Fibroblast of skin of left quadriceps (primary cell): Measurements from ENCODE around the gene KDM4C.
"Not testable (repeated sequence)": the region's sequence is repeated elsewhere in the genome, so short reads cannot be mapped to it uniquely, and the experiment has no call there.

Source experiments
- DNase-seq, 2 experiments: peaks; one replicate each; pipeline ENCODE4 v3.0.0-alpha.2; 2013; ENCODE audit warnings: low read depth in 2 of 2

KDM4C gene

DNA sequence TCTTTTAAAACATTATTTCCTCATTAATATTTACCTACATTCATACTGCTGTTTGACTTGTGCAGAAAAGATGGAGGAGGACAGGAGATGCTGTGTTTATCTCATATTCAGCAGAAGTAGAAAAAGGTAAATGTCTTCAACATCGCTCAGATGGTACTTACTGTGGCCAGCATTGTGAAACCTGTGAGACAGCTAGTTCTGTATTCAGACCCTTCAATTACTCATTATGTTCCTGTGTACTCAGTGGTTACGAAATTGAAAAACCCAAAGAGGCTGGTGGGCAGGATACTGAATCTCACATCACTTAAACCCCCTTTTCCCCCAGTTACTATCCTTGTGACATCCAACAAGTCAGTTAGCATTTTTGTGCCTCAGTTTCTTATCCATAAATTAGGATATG, 216.0 kb downstream of the KDM4C start:
- no peak for DNase-seq

DNA sequence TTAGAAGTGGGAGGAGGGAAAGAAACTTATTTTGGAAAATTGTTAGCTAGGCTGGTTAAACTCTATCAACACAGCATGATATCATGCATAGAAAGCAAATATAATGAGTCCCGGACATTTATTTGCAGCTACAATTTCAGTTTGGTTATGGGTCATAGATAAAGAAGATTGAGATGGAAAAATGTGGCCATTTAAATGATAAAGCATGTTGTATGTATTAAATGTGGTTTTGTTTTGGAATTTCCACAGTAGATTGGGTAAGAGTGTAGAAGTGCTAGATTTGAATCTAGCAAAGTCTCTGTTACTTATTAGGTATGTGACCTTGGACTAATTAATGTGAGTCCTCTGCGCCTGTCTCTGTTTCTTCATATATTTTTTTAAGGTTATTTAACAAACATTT, 217.4 kb downstream of the KDM4C start:
- no peak for DNase-seq

DNA sequence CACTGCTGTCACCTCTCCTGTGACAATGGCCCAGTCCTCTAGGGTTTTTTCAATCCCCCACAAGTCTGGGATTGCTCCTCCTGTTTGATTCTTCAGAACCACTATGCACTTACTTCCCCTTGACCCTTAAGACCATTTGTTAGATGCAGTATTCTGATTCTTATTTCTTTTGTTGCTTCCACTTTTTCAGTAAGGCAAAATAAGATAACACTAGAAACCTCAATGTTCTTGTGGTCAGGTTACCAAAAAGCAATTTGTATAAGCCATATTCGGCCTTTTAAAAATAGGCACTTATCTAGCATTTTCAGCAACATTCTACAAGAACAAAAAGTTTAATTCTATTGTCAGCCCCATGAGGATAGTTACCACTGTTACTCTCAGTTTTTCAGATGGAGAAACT, 220.0 kb downstream of the KDM4C start:
- no peak for DNase-seq

DNA sequence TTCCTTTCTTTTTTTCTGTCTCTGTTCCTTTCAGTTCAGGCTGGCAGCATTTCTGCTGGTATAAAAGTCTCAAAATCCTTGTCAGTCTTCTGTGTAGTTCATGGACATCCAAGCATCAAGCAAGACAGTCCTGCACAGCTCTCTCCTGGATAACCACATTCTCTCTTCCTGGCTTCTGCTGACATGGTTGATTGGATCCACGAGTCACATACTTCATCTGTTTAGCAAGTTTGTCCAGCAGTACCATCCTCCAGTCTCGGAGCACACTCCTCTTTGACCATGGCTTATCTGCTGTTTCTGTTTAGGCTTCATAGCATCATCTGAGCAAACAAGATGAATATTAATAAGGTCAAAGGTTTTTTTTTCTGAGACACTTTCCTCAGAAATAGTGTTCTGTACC, 220.8 kb downstream of the KDM4C start:
- no peak for DNase-seq

DNA sequence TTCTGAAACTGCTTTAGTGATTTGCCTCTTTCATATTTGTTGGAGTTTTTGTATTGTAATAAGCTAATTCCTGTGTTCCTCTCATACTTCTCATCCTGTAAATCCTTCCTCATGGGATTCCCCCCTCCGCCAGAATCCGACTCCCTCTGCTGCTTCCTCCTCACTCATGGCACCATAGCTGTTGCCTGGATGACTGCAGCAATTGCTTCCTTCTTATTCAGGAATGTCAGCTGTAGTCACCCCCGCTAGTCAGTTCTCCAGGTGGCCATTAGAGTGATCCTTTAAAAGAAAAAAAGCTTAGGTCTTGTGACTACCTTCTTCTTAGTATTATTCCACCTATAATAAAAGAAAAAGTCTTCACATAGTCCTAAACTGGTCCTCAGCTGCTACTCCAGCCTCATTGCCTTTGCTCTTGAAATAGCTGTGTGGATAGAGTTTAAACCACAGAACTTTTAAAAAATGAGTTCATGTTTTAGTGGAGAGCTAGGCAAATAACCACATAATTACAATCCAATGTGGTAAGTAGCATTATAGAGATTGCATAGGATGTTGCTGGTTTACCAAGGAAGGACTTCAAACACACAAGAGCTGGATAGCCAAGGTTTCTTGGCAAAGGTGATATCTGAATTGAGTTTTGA, 227.3 kb downstream of the KDM4C start:
- DNase-seq: no peak

DNA sequence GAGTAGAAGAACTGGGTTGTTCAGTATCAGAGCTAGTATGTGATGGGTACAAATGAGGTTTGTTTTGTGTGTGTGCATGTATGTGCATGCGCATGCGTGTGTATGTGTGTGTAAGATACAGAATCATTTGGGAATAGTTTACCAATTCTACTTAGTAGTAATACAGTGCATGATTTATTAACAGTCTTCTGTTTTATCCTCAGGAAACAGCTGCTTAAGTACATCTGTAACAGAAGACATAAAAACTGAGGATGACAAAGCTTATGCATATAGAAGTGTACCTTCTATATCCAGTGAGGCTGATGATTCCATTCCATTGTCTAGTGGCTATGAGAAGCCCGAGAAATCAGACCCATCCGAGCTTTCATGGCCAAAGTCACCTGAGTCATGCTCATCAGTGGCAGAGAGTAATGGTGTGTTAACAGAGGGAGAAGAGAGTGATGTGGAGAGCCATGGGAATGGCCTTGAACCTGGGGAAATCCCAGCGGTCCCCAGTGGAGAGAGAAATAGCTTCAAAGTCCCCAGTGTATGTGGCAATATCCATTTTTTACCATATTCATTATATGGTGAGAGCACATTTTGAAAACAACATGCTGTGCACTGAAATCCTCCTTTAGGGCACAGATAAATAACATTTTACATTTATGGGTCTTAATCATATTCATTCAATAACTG, 228.5 kb downstream of the KDM4C start:
- DNase-seq: no peak

DNA sequence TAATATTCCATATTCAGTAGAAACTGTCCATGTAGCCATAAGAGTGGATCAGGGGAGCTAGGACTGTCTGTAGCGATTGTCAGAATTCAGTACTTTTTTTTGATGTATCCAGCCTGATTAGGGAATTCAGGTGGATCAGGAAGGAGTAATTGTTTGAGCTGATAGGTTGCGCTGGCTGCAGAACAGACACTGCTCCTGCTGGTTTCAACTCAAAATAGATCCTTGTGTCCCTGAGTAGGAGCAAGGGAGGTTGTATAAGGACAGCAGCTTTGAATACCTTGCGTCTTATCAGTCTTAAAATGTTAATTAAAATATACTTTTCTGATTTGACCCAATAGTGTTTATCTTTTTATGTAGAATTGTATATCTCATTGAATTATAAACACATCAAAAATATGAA, 229.6 kb downstream of the KDM4C start:
- DNase-seq: no peak

DNA sequence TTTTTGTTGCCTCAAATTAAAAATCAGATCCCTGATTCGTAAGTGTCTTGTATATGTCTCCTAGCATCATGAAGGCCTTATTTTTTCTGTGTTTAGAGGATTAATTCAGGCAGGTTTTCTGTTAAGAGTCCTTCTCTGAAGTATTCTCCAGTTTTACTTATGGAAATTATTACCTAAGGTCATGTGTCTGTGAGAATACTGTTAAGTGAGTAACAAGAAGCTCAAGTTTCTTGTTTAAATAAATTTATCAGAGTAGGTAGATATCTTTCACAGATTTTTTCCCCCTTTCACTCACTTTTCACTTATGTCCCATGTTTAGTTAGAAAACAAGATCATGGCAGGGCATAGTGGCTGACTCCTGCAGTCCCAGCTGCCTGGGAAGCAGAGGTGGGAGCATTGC, 233.6 kb downstream of the KDM4C start:
- DNase-seq: no peak

DNA sequence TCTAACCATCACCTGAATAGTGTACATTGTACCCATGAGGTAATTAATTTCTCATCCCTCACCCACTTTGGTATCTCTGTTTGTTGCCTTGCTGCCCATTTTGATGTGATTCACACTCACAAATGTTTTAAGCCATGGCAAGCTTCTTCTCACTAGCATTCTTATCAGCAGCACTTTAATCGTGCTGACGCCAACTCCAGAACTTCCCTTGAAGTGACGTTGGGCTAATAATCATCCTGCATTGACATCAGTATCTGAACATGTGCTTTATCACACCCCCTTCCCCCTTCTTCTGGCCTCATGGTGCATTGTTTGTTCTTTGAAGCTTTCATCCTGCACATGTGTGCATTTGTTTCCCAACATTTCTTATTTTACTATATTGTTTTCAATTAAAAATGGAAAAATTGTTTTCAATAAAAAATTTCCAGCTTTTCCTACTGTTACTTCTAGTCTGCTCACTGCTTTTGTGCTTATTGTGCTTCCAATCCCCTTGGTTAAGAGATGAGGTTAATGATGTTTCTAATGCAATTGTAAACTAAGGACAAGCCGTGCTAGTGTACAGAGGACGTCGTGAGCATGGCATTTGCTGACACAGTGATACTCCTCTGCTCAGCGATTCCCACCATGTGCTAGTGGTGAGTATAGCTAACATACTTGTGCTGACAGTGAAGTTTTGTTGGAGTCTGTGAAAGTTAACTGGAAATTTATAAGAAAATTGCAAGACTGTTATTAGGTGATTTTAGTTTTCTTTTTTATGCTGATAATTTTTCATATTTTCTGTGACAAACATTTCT, 238.5 kb downstream of the KDM4C start:
- no peak for DNase-seq

DNA sequence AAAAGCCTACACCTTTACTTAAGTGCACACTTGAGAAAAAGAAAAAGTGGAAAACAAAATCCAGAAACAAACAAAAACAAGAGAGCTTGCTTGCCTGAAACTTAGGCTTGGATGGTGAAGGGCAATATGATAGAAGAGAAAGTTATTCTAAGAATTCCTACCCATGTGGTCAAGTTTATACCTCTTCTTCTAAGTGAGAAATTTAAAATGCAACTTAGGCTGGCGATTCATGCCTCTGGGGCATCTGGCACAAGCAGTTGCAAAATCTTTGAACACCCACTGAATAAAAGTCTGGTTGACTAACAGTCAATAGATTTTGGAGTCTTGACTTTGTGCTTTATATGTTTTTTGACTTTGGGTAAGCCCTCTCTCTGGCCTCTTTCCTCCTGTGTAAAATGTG, 239.6 kb downstream of the KDM4C start:
- no peak for DNase-seq

DNA sequence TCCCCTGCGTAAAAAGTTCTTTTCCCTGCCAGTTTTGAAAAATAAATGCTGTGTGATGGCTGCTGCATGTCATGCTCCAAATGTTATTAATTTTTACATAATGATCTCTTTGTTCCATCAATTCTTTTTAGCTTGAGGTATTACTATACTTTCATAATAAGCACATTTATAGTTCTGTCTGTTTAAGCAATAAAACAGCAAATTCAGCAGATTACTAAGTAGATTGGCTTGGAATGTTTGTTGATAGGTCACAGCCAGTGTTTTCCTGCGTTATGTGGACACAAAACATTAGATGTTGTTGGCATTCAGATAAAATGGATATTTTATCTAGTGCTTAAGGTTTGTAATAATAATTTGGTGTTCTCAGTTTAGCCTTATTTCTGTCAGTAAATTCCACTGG, 242.0 kb downstream of the KDM4C start:
- DNase-seq: no peak

DNA sequence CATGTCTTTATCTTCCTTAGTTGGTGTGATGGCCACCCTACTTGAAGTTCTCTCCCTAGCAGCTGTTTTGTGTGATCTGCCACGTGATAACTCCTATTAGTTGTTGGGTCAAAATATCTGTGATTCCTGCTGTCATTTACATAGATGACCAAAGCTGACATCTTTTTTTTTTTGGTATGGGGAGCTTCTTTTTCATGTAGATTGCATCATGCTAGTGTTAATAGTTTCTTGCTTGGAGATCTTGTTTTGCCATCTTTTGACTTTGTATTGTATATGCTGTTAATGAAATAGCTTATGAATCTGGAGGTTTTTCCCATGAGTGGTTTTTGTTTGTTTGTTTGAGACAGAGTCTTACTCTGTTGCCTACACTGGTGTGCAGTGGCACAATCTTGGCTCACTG, 243.8 kb downstream of the KDM4C start:
- no peak for DNase-seq

DNA sequence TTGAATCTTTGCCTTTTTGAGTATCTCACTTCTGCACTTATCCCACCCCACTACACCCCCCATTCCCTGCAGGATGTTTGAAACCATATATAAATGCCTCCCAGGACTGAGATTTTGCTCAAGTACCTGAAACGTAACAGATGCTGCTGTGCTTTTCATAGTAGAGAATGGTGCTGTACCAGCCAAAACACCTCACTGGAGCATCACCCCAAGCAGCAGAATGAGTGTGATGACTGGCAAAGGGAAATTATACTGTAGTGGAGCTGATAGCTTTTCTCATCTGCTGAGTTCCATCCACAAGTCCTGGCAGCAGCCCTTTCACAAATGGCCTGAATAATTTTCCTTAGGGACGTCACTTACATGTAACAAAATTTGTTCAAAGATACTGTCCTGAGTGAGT, 246.1 kb downstream of the KDM4C start:
- no peak for DNase-seq

DNA sequence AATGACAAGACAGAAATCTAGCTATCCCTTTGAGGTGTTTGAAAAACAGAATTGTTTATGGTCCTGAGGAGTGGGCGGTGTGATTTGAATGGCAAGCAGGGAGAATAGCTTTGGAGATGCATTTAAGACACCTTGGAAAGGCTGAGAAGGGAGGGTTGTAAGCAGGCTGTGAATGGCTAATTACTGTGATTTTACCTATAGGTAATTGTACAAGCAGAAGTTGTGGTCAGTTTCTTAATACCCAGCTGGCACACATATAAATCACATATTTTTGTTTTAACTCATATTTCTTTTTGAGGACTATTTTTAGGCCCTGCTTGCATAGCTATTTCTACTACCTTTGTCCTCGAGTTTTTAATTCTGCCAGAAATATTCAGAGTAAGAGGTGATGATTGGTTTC, 248.6 kb downstream of the KDM4C start:
- DNase-seq: no peak

DNA sequence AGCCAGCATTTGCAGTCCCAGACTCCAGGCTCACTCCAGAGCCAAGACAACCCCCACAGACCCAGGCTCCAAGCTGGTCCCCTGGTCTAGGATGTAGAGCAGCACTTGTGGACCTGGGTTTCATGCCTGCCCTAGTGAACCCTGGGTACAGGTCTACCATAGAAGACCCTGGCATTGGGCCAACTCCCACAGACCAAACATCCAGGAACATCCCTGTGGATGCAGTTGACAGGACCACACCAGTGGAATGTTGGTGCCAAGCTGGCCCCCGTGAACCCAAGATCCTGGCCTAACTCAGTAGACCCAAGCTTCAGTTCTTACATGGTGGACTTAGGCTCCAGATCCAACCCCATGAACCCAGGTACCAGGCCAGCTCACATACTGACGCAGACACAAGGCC, 250.6 kb downstream of the KDM4C start:
- no peak for DNase-seq

DNA sequence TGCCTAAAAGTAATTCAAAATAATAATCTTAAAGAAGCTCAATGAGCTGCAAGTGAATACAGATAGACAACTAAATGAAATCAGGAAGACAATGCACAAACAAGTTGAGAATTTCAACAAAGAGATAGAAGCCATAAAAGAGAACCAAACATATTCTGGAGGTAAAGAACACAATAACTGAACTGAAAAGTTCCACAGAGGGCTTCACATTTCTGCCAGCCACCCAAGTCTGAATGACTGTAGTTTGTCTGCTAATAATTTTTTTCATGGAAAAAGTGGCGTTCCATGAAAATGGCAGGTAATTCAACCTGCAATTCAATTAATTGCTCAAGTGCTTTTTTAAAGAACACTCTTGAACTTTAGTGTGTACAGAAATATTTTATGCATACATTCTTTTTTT, 251.3 kb downstream of the KDM4C start:
- DNase-seq: no peak

DNA sequence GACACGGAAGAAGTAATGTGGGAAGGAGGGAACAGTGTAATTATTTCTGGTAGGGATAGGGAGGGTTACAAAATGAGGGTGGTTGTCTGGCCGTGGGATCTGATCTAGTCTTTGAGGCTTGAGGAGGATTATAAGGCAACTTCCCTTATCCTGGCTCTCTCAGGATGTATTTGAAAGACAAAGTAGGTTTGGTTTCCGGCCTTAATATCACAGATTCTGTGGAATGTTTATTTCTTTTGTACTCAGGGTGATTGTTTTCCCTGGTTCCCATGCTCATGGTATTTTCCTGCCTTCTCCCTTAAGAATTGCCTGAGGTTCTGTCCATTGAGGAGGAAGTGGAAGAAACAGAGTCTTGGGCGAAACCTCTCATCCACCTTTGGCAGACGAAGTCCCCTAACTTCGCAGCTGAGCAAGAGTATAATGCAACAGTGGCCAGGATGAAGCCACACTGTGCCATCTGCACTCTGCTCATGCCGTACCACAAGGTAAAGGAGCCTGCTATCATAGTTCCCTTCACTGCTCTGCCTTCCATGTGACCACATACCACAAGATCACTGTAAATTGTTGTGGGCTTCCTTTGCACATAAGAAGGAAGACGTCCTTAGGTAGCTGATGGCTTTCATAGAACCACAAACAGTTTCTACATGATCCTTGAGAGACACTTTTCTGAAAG, 253.8 kb downstream of the KDM4C start:
- DNase-seq: no peak

DNA sequence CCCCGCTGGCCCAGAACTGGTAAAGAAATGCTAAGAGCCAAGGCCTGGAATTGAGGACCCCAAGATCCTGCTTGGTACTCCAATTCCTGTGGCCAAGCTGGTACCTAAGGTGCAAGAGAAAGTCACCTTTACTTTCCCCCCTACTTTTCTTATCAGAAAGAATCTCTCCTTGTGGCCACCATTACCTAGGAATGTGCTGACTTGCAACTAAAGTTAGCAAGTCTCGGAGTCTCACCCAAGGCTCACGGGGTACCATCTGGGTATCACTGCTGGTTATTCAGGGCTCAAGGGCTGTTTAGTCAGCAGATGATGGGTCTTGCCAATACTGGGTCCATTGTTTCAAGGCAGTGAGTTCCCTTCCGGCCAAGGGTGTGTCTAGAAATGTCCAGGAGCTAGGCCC, 270.2 kb downstream of the KDM4C start:
- DNase-seq: no peak

DNA sequence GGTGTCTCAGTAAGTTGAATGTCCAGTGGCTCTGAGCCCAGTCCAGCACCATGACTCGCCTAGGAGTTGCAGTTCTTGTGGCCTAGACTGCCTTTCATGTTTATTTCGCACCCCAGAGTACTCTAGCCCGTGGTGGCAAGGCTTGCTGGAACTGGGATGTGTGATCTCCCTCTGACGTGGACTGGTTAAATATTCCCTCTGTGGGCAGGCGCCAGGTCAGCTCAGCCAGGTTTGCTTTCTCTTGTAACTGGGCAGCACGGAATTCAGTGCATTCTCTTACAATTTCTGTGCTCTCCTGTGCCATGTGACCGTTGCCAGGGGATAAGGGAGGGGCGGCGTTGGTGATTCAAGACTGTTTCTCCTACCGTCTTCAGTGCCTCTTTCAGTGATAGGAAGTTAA, 270.8 kb downstream of the KDM4C start:
- DNase-seq: no peak

DNA sequence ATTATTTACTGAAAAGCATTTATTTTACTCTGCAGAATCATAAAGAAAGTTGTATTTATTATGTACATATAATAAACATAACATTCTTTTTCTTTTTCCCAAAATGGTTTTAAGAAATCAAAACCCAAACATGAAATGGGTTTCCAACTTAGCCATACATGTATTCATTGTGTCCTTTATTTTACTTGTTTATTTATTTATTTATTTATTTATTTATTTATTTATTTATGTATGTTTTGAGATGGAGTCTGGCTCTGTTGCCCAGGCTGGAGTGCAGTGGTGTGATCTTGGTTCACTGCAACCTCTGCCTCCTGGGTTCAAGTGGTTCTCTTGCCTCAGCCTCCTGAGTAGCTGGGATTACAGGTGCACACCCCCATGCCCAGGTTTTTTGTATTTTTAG, 273.2 kb downstream of the KDM4C start:
- not testable (repeated sequence) for DNase-seq

DNA sequence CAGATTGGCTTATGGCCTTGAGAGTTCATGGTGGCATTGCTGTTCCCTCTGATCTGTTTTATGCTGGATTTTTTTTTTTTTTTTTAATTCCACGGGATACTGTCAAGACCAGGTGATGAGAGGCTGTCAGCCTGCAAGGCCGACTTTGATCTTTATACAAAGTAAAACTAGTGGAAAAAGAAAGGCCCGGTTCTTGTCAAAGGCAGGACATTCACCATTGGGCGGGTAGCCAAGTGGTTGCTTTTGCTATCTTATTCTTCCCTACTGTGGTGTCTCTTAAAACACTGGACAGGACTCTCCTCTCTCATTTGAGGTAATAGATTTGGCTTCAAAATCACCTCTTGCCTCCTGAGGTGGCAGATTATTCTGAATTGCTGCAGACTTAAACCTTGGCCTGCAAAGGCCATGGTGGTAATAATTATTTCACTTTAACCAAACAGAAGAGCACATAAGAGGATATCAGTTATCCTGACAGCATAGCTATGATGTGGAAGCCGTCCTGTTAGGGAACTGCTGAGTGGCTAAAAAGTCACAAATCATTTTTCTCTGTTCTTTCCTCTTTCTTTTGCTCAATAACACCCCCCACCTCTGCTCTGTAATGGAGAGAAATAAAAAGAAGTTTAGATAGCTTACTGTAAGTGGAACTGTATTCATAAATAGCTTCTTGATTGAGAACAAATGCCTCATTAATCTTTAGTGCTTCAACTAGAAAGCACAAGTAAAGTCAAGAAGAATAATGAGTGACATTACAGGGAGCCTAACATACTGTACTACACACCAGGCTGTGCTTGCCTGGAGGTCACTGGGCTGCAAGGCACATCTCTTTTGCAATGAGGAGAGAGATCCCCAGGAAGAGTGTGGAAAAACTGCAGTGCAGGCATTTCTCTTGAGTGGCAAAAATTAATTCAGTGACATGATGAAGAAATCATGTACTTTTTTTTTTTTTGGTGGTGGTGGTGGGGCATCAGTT, 275.6 kb downstream of the KDM4C start:
- DNase-seq: no peak
